T-helper 1 cell treated with Interleukin-12 subunit alpha and Interleukin-12 subunit beta and Interleukin-4 antibody, amounts not matched to agents 30 μg/mL and 1 μg/mL, for 36 hours (primary cell): Measurements from ENCODE around the gene S100P.
"Not testable (repeated sequence)": the region's sequence is repeated elsewhere in the genome, so short reads cannot be mapped to it uniquely, and the experiment has no call there.

Experiments
- H3K27ac Mint-ChIP-seq: one replicate; pipeline ENCODE4 v1.8.0; 2021; ENCODE audit warnings: mild to moderate bottlenecking, mixed read lengths
- H3K27me3 Mint-ChIP-seq: one replicate; pipeline ENCODE4 v1.8.0; 2021; ENCODE audit warnings: low read depth, mixed read lengths
- H3K36me3 Mint-ChIP-seq: one replicate; pipeline ENCODE4 v1.8.0; 2021; ENCODE audit warnings: low read depth, mixed read lengths
- H3K4me1 Mint-ChIP-seq: one replicate; pipeline ENCODE4 v1.8.0; 2021; ENCODE audit warnings: low read depth, mixed read lengths
- H3K4me3 Mint-ChIP-seq: one replicate; pipeline ENCODE4 v1.8.0; 2021; ENCODE audit warnings: mild to moderate bottlenecking, moderate library complexity, mixed read lengths
- H3K9me3 Mint-ChIP-seq: one replicate; pipeline ENCODE4 v1.8.0; 2021; ENCODE audit warnings: mixed read lengths

Gene S100P

DNA sequence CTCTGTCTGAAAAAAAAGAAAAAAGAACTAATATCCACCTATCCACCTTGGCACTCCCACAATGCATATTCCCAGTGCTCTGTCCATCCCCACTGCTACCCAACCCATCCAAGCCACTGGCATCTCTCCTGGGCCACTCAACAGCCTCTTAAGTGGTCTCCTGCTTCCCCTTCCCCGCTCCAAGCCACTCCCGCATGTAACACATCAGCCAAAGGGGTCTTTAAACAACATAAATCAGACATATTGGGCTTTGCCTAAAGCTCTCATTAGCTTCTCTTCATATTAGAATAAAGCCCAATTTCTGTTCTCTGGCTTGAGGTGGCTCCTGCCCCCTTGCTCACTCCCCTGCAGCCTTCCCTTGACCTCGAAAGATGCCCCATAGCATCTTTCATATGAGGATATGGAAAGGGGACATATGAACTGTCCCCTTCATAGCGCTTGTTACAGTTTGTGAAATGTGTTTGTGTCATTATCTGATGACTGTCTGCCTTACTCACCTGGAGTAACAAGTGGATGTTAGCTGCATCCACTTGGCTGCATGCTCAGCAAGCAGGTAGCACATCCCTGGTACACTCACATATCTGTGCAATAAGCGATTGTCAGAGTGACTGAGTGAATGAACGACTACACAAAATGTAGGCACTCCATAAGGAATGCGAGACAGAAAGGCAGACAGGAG is 25.4 kb downstream of the S100P start:
- Mint-ChIP-seq H3K27ac (no peak overlapping the region), H3K9me3 (no peaks in the 10 kb centered on the region), H3K36me3 (peaks cover 11% of the 10 kb centered on the region), H3K27me3 (peaks cover 6% of the 10 kb centered on the region), H3K4me1 (peaks cover 22% of the 10 kb centered on the region), H3K4me3 (peak overlapping the region; percentile 39)

DNA sequence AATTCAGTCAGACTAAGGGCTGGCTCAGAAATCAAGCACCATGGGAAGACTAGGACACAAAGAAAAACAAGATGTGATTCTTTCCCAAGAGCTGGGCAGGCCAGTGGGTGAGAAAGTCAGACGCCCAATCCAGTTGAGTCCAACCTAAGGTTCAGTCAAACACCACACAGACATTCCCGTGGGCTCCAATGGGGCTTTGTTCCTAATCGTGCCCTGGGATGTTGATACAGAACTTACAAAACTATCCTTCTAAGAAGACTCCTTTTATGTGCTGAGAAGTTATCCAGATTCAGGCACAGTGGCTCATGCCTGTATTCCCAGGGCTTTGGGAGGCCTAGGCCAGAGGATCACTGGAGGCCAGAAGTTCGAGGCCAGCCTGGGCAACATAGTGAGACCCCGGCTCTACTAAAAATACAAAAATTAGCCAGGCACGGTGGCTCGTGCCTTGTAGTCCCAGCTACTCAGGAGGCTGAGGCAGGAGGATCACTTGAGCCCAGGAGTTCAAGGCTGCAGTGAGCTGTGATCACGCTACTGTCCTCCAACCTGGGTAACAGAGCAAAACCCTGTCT is 26.0 kb downstream of the S100P start:
- H3K36me3 Mint-ChIP-seq: peaks cover 11% of the 10 kb centered on the region
- H3K27me3 Mint-ChIP-seq: peaks cover 6% of the 10 kb centered on the region
- peaks cover 22% of the 10 kb centered on the region for H3K4me1 Mint-ChIP-seq
- H3K9me3 Mint-ChIP-seq: no peaks in the 10 kb centered on the region
- no peak overlapping the region for H3K4me3 Mint-ChIP-seq
- H3K27ac Mint-ChIP-seq: no peak overlapping the region

DNA sequence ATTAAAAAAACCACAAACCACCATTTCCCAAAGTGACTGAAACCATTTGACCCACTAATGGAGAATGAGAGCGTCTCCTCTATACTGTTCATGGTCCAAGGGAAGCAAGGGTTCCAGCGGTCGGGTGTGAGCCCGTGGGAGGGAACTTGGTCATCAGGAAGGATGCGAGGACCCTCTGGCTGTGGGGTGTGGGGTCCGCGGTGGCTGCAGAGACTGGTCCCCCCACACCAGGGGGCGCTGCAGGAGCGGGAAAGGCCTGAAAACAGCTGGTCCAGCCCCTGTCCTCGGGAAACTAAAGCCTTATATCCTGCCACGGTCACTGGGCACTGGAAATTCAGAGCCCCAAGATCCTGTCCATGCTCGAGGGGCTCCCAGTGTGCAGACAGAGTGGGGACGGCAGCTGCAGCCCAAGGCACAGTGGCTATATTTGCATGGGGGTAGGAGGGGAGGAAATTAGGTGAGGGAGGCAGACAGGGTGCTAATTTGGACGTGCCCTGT is 26.6 kb downstream of the S100P start:
- Mint-ChIP-seq H3K27ac (peak overlapping the region; percentile 61), H3K4me3 (peak overlapping the region; percentile 57)

DNA sequence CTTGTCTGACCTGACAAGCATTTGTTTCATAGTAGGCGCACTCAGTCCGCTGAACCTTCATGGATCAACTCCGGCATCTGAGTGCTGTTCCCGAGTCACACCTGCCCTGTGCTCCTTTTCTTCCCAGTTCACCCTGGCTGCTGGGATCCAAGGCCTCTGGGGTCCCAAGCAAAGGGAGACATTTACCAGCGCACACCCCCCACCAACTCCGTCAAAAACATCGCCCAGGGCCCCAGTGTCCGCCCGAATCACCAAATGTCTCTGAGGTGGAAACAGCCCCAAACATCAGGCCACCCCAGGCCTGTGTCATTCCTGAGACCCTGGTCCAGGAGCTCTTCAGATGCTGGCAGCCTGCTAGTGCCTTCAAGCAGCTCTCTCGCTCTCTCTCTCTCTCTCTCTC is 27.4 kb downstream of the S100P start:
- Mint-ChIP-seq H3K4me1 (peaks cover 16% of the 10 kb centered on the region), H3K4me3 (no peak overlapping the region), H3K27me3 (peaks cover 3% of the 10 kb centered on the region), H3K36me3 (peaks cover 8% of the 10 kb centered on the region), H3K27ac (peak overlapping the region; percentile 31), H3K9me3 (no peaks in the 10 kb centered on the region)

More for the DNA sequence above, 26.6 kb downstream of the S100P start:
- Mint-ChIP-seq H3K36me3 (peaks cover 11% of the 10 kb centered on the region), H3K9me3 (no peaks in the 10 kb centered on the region), H3K4me1 (peaks cover 22% of the 10 kb centered on the region), H3K27me3 (peaks cover 6% of the 10 kb centered on the region)

DNA sequence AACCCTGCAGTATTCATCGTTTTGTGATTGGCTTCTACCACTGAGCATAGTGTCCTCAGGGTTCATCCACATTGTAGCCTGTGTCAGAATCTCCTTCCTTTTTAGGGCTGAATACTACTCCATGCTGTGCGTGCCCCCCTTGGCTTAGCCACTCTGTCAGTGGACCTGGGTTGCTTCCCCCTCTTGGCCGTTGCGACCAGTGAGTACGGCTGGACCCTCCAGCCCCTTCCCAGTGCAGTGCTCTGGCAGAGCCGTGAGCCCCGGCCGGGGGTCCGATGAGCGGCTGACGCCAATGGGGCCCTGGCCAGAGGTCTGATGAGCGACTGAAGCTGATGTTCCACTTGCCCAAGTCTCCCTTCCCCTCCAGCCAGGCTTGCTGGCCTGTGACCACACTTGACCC is 29.2 kb downstream of the S100P start:
- H3K4me3 Mint-ChIP-seq: no peak overlapping the region
- H3K27ac Mint-ChIP-seq: no peak overlapping the region
- peaks cover 8% of the 10 kb centered on the region for H3K36me3 Mint-ChIP-seq
- H3K9me3 Mint-ChIP-seq: no peaks in the 10 kb centered on the region
- H3K4me1 Mint-ChIP-seq: peaks cover 15% of the 10 kb centered on the region
- H3K27me3 Mint-ChIP-seq: peaks cover 3% of the 10 kb centered on the region

DNA sequence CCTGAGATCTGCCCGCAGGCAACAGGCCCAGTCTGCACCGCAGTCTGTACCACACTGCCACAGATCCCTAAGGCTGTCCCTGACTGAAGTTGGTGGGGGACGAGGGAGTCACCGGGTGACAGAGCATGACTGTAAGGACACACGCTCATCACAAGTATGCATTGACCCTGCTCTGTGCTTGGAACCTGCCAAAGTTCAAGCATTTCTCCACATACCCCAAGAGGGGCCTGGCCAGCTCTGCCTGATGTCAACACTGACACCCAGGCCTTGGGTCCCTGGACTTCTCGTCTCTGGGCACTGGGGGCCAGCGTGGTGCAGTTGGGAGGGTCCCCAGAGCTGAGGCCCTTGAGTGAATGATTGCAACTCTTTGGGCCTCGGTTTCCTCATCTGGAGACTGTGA is 30.2 kb downstream of the S100P start:
- Mint-ChIP-seq H3K27me3 (peaks cover 3% of the 10 kb centered on the region), H3K36me3 (peaks cover 3% of the 10 kb centered on the region), H3K27ac (no peak overlapping the region)

DNA sequence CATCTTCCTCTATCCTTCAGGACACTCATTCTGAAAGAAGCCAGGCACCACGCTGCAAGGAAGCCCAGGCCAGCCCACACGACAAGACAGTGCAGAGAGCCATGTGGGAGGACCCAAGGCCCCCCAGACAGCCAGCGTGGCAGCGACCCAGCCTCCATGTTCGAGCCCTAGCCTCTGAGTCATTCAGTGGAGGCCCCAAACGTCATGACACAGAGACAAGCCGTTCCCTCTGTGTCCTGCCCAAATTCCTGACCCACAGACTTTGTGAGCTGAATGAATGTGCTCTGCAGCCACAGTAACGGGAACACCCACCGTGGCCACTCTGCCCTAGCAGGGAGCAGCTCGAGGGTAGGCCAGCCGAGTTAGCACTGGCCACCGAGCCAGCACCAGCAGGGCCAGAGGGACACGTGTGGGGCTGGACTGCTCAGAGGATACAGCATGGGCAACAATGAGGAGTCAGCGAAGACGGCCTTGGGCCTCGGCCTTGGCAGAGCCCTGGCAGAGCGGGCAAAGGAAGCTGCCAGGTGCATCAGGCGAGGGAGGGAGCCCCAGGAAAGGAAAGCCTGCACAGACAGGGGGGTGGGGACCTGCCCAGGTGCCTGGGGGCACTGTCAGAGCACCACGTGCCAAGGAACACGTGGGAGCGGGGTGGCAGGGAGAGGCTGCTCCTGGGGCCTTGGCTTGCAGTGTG is 30.9 kb downstream of the S100P start:
- Mint-ChIP-seq H3K27me3 (peaks cover 3% of the 10 kb centered on the region), H3K4me3 (no peak overlapping the region), H3K4me1 (peaks cover 9% of the 10 kb centered on the region), H3K27ac (no peak overlapping the region), H3K9me3 (no peaks in the 10 kb centered on the region), H3K36me3 (no peaks in the 10 kb centered on the region)

More for the DNA sequence above, 30.2 kb downstream of the S100P start:
- Mint-ChIP-seq H3K9me3 (no peaks in the 10 kb centered on the region), H3K4me3 (no peak overlapping the region), H3K4me1 (peaks cover 14% of the 10 kb centered on the region)

DNA sequence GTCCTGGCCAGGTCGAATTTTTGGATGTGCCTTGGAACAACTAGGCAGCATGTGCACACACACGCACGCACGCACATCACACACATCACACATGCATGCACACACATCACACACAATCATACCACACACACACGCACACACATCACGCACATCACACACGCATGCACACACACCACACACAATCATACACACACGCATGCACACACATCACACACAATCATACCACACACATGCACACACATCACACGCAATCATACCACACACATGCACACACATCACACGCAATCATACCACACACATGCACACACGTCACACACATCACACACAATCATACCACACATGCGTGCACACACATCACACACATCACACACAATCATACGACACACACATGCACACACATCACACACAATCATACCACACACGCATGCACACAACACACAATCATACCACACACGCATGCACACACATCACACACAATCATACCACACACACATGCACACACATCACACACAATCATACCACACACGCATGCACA is 31.8 kb downstream of the S100P start:
- H3K27ac Mint-ChIP-seq, H3K4me1 Mint-ChIP-seq, H3K9me3 Mint-ChIP-seq, H3K27me3 Mint-ChIP-seq, H3K36me3 Mint-ChIP-seq, H3K4me3 Mint-ChIP-seq: not testable (repeated sequence)

DNA sequence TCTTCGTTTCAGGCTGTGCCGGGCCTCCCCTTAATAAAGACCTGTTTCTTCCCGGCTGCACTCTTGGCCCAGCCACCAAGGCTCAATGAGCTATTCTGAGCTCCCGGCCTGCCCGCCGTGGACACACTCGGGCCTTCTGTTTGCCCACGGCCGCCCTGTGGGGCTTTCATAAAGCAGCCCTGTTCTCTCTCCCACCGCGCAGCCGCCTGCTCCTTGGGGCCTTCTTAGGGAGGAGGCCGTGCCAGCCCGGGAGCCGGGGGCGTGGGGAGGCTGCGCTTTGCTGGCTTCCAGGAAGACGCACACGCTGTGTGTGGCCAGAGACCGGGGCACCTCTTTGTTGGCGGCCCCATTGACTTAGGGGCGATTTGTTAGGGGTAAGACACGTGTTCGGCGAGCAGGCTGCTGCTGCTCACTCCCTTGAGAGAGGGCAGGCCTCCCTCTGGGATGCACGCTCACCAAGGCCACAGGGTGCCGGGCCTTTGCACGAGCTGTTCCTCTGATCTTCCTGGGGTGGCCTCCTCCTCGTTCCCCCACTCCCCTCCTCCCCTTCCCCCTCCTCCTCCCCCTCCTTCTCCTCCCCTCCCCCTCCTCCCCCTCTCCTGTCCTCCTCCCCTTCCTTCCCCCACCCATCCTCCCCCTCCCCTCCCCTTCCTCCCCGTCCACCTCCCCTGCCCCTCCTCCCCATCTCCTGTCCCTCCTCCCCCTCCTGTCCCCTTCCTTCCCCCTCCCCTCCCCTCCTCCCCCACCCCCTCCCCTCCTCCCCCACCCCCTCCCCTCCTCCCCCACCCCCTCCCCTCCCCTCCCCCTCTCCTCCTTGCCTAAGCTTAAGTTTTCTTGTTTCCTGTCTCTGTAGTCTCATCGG is 33.6 kb downstream of the S100P start:
- H3K4me1 Mint-ChIP-seq: peaks cover 5% of the 10 kb centered on the region
- no peak overlapping the region for H3K4me3 Mint-ChIP-seq
- H3K27me3 Mint-ChIP-seq: no peaks in the 10 kb centered on the region
- no peak overlapping the region for H3K27ac Mint-ChIP-seq
- no peaks in the 10 kb centered on the region for H3K36me3 Mint-ChIP-seq
- H3K9me3 Mint-ChIP-seq: no peaks in the 10 kb centered on the region

DNA sequence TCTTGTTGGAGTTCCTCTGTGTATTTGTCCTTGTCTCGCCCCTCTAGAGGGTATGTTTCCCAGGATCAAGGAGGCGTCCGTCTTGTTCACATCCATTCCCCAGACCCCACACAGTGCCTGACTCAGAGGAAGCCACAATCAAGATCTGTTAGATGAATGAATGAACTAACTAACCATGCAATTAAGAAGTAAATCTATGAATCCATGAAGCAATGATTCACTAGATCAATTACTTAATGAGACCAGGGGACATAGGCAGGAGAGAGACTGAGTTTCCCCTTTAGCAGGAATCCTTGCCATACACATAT is 34.2 kb downstream of the S100P start:
- no peaks in the 10 kb centered on the region for H3K27me3 Mint-ChIP-seq
- no peak overlapping the region for H3K27ac Mint-ChIP-seq
- peaks cover 5% of the 10 kb centered on the region for H3K4me1 Mint-ChIP-seq
- no peaks in the 10 kb centered on the region for H3K9me3 Mint-ChIP-seq
- H3K36me3 Mint-ChIP-seq: no peaks in the 10 kb centered on the region
- no peak overlapping the region for H3K4me3 Mint-ChIP-seq

DNA sequence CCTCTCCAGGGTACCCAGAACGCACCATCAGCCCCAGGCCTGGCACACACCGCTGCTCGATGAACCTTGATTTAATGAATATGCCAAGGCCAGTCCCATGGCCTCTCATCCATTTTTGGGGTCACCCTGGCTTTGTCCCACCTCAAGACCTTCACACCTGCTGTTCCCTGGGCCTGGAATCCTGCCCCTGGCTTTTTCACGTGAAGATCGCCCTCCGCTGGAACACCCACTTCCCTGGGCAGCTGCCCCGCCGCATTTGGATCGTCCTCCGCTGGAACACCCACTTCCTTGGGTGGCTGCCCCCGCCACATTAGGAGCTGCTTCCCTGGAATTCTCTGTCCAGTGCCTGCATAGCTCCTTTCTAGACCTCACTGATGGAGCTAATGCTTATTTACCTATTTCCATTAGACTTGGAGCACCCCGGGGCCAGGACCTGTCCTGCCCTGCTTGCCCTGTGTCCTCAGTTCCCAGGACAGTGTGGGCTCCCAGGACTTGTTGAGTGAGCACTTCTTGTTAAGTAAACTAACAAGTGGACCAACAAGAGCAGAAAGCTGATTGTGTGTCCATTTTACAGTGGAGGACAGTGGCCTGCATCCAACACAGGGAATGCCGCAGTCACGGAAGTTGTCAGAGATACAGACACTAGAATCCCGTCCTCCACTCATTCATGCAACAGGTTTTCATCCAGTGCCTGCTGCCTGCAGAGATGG is 34.8 kb downstream of the S100P start:
- Mint-ChIP-seq H3K4me1 (peaks cover 5% of the 10 kb centered on the region), H3K27me3 (no peaks in the 10 kb centered on the region), H3K27ac (no peak overlapping the region), H3K36me3 (no peaks in the 10 kb centered on the region), H3K4me3 (no peak overlapping the region), H3K9me3 (no peaks in the 10 kb centered on the region)

DNA sequence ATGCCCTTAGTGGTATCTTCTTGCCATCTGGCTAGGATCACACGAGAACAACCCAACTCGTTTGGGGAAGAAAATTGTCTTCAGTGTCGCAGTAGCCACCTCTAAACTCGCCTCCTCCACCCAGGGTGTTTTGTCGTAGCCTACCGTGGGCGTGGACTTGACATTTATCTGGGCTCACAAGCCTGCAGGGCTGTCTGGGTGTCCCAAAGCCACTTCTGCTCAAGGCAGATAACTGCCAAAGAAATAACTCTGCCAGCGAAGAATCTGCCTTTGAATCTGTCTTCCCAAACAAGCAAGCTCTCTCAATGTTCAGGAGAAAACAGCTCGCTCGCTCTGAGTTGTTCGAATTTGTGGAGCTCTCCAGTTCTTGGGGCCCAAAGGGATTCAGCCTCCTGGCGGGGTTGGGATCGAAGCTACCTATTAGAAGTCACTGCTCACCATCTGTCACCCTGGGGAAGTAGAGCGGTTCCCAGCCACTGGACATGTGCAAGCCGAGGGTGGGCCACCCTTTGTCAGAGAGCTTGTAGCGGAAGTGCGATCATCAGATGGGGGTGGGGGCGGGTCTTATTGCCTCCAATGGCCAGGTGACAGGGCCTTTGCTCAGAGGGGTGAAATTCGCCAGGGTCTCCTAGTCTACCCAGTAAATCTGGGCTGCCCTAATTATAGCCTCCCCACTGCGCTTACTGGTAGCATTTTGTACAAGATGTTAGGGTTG is 37.1 kb downstream of the S100P start:
- no peaks in the 10 kb centered on the region for H3K27me3 Mint-ChIP-seq
- H3K4me1 Mint-ChIP-seq: peaks cover 7% of the 10 kb centered on the region
- H3K9me3 Mint-ChIP-seq: no peaks in the 10 kb centered on the region
- no peak overlapping the region for H3K27ac Mint-ChIP-seq
- no peaks in the 10 kb centered on the region for H3K36me3 Mint-ChIP-seq
- H3K4me3 Mint-ChIP-seq: no peak overlapping the region

DNA sequence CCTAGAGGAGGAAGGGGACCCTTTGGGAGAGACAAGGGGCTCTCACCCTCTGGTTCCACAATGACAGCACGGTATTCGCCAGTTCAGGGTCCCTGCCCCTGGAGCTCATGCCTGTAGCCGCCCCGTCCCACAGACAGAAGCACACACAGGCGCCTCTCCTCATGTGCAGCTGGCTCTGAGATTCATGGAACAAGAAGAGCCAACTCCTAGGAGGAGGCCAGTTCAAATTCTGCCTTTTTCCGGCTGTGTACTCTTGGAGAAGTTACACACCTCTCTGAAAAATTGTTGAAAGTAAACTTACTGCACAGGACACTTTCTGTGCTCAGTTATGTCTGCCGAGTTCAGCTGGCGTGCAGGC is 37.6 kb downstream of the S100P start:
- Mint-ChIP-seq H3K4me1 (peaks cover 7% of the 10 kb centered on the region), H3K27ac (no peak overlapping the region), H3K27me3 (no peaks in the 10 kb centered on the region), H3K4me3 (no peak overlapping the region), H3K36me3 (no peaks in the 10 kb centered on the region), H3K9me3 (no peaks in the 10 kb centered on the region)
